GM12801 (cell line): ENCODE results near the gene XIRP2.

Experiments
- CTCF ChIP-seq: IDR thresholded peaks from one replicate; pipeline ENCODE4 v1.5.1; 2011; ENCODE audit warnings: control low read depth; ENCODE audit not compliant: insufficient read length; ENCODE audit errors: extremely low read depth

Gene XIRP2

GRCh38 chr2:167069855-167070254 lies 181.6 kb downstream of the XIRP2 start:
- no peak for TF ChIP-seq CTCF

GRCh38 chr2:167100506-167100905 lies 212.2 kb downstream of the XIRP2 start:
- TF ChIP-seq CTCF, result no peak

GRCh38 chr2:167103028-167103756 lies 214.9 kb downstream of the XIRP2 start:
- no peak for TF ChIP-seq CTCF

GRCh38 chr2:167103757-167104133 lies 215.5 kb downstream of the XIRP2 start:
- TF ChIP-seq CTCF, result no peak

GRCh38 chr2:167104691-167105090 lies 216.4 kb downstream of the XIRP2 start:
- TF ChIP-seq CTCF, result no peak

GRCh38 chr2:167110345-167110744 lies 222.1 kb downstream of the XIRP2 start:
- TF ChIP-seq CTCF, result no peak

- TF ChIP-seq CTCF, result no peak
Observed at GRCh38 chr2:167114018-167114417, 225.7 kb downstream of the XIRP2 start.
